ENCODE measurements around the gene UBASH3B. TPM values are rescaled to one million over a fixed set of nuclear protein-coding genes. Genes with fewer than 3 reads are reported as not detected.

The UBASH3B gene
- total RNA-seq, 1 experiment from 2014 or later: 8.0 TPM

- TF ChIP-seq, protein P1, sequence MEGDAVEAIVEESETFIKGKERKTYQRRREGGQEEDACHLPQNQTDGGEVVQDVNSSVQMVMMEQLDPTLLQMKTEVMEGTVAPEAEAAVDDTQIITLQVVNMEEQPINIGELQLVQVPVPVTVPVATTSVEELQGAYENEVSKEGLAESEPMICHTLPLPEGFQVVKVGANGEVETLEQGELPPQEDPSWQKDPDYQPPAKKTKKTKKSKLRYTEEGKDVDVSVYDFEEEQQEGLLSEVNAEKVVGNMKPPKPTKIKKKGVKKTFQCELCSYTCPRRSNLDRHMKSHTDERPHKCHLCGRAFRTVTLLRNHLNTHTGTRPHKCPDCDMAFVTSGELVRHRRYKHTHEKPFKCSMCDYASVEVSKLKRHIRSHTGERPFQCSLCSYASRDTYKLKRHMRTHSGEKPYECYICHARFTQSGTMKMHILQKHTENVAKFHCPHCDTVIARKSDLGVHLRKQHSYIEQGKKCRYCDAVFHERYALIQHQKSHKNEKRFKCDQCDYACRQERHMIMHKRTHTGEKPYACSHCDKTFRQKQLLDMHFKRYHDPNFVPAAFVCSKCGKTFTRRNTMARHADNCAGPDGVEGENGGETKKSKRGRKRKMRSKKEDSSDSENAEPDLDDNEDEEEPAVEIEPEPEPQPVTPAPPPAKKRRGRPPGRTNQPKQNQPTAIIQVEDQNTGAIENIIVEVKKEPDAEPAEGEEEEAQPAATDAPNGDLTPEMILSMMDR (conservative IDR thresholded peaks at IDR 0.05): no peak
- Histone ChIP-seq H4K5ac (ENCODE audit: insufficient read length, low read depth, low read length) (no peak overlapping the region), H2BK20ac (ENCODE audit: low read depth, low read length, poor library complexity, severe bottlenecking) (no peak overlapping the region), H3K4me1 (ENCODE audit: insufficient read depth, low read length) (no peaks in the 10 kb centered on the region), H3K4ac (ENCODE audit: low read depth, low read length) (no peak overlapping the region), H3K79me1 (ENCODE audit: insufficient read depth, low read depth, low read length, poor library complexity, severe bottlenecking) (no peaks in the 10 kb centered on the region), H2BK12ac (ENCODE audit: insufficient read length, low read depth, low read length) (no peak overlapping the region), H3K4me2 (ENCODE audit: insufficient read depth, insufficient read length, low read length) (no peak overlapping the region), H3K23me2 (ENCODE audit: insufficient read length, low read depth, low read length, poor library complexity, severe bottlenecking) (no peaks in the 10 kb centered on the region), H4K20me1 (ENCODE audit: control insufficient read depth, insufficient read depth, insufficient read length) (no peaks in the 10 kb centered on the region), H2BK5ac (ENCODE audit: insufficient read length, low read length) (no peak overlapping the region), H3K79me2 (ENCODE audit: insufficient read depth, low read length) (no peaks in the 10 kb centered on the region), H3K9me3 (ENCODE audit: control insufficient read depth, low read depth, low read length) (no peaks in the 10 kb centered on the region), H3K56ac (ENCODE audit: insufficient read length, low read depth, low read length) (no peak overlapping the region), H3T11ph (ENCODE audit: low read length) (no peak overlapping the region), H3K27ac (ENCODE audit: insufficient read length, low read depth, low read length) (no peak overlapping the region), H2AK5ac (ENCODE audit: insufficient read length, low read length) (no peak overlapping the region), H3K9ac (ENCODE audit: extremely low read depth, insufficient read length, low read length) (no peak overlapping the region), H4K8ac (replicated peaks; ENCODE audit: insufficient read length, low read depth, low read length) (no peak overlapping the region), H2BK15ac (ENCODE audit: low read depth, low read length) (no peak overlapping the region), H3K14ac (ENCODE audit: insufficient read depth, low read length) (no peak overlapping the region), H2AFZ (ENCODE audit: low read length) (no peak overlapping the region), H4K91ac (ENCODE audit: insufficient read length, low read depth, low read length) (no peak overlapping the region), H3K23ac (ENCODE audit: insufficient read length, low read depth, low read length) (no peak overlapping the region), H3K18ac (ENCODE audit: insufficient read length, low read depth, low read length) (no peak overlapping the region), H3K27me3 (ENCODE audit: insufficient read depth, low read length) (no peaks in the 10 kb centered on the region), H2BK120ac (ENCODE audit: low read depth, low read length, poor library complexity, severe bottlenecking) (no peak overlapping the region)
- peaks cover 0 to 4% of the 10 kb centered on the region in 2 experiments; a peak in 2 of 5 replicates for H3K9me3 Mint-ChIP-seq
- DNase-seq: no peak
- no peak overlapping the region for H3K27ac Mint-ChIP-seq
- H3K27me3 Mint-ChIP-seq (ENCODE audit: low read depth): peaks cover 16% of the 10 kb centered on the region
- WGBS (ENCODE audit: extremely low coverage, insufficient read length, low lambda C conversion rate): no CpG with 5 or more reads among the region's 7 CpGs
- no peak overlapping the region for H3K4me3 Mint-ChIP-seq
- H3K4me1 Mint-ChIP-seq: peaks cover 6 to 13% of the 10 kb centered on the region in 2 experiments
- peaks cover 0 to 5% (median 2%) of the 10 kb centered on the region in 3 experiments; a peak in 3 of 7 replicates for H3K36me3 Mint-ChIP-seq (ENCODE audit: insufficient read depth in 1 of 3, low read depth in 3 of 3)
These were observed 5.8 kb downstream of the UBASH3B start for GRCh38 chr11:122661182-122661945.
